Right atrium auricular region (tissue), 2 donors: ENCODE results near the gene STAT2. TPM values are rescaled to one million over a fixed set of nuclear protein-coding genes. Genes with fewer than 3 reads are reported as not detected.

Experiments used
- DNase-seq: peaks from one replicate; pipeline ENCODE4 v3.0.0-alpha.2; 2019; ENCODE audit warnings: low spot score
- H3K27ac ChIP-seq, 2 donors: fragments of 200-600 bp; sonication (generic); 1 replicate in 1 of 2; 2 replicates in 1 of 2; pipeline ENCODE4 v1.5.1; 2016 to 2019
- H3K27me3 ChIP-seq, 2 donors: fragments of 200-600 bp; sonication (generic); one replicate each; pipeline versions ENCODE4 v1.5.1 to v1.6.0; 2017 to 2019
- H3K36me3 ChIP-seq: fragments of 200-600 bp; sonication (generic); one replicate; pipeline ENCODE4 v1.5.1; 2016
- H3K4me1 ChIP-seq, 2 donors: fragments of 200-600 bp; sonication (generic); one replicate each; pipeline versions ENCODE4 v1.5.1 to v1.6.0; 2017 to 2019
- H3K4me3 ChIP-seq, 2 donors: fragments of 200-600 bp; sonication (generic); 1 replicate in 1 of 2; 2 replicates in 1 of 2; pipeline ENCODE4 v1.5.1; 2017 to 2019; ENCODE audit warnings: mild to moderate bottlenecking in 1 of 2, moderate library complexity in 1 of 2
- H3K9me3 ChIP-seq, 2 donors: fragments of 200-600 bp; sonication (generic); one replicate each; pipeline ENCODE4 v1.5.1; 2019
- CTCF ChIP-seq, 2 donors: fragments of 200-600 bp; sonication (generic); IDR thresholded peaks; one replicate each; pipeline ENCODE4 v1.5.1; 2019; ENCODE audit warnings: antibody characterized with exemption in 2 of 2
- total RNA-seq, 2 donors: library from RNA; depleted of rRNA; stranded (reverse); fragments of >200 nt; gene quantifications; one replicate each; pipeline ENCODE4 v1.1.0, GENCODE V29; 2016

The STAT2 gene
- total RNA-seq, 2 donors from 2014 or later: 28.3 to 41.0 TPM

GRCh38 chr12:56366948-56367347, 7.0 kb upstream of the STAT2 start:
- DNase-seq: no peak
- H3K4me3 ChIP-seq: no peak overlapping the region
- no peak overlapping the region for H3K27ac ChIP-seq
- no peaks in the 10 kb centered on the region for H3K27me3 ChIP-seq
- H3K36me3 ChIP-seq: no peaks in the 10 kb centered on the region
- no peak for TF ChIP-seq CTCF (IDR thresholded peaks at IDR 0.05)
- no peaks in the 10 kb centered on the region for H3K4me1 ChIP-seq
- no peaks in the 10 kb centered on the region for H3K9me3 ChIP-seq

- DNase-seq: no peak
Observed at GRCh38 chr12:56362130-56363059, 2.5 kb upstream of the STAT2 start, which contains the start of gene APOF. Gene APOF, minus strand, starts transcription at chr12:56362857. Its CDS starts 112 bp downstream, at chr12:56362745.

GRCh38 chr12:56361487-56362129, 1.7 kb upstream of the STAT2 start:
- DNase-seq: no peak
- H3K9me3 ChIP-seq: no peaks in the 10 kb centered on the region
- H3K27me3 ChIP-seq: no peaks in the 10 kb centered on the region
- H3K4me1 ChIP-seq: peaks cover 0 to 15% of the 10 kb centered on the region in 2 donors
- H3K27ac ChIP-seq: no peak overlapping the region
- no peak overlapping the region for H3K4me3 ChIP-seq
- no peaks in the 10 kb centered on the region for H3K36me3 ChIP-seq
- TF ChIP-seq CTCF (IDR thresholded peaks at IDR 0.05): no peak

More at GRCh38 chr12:56362130-56363059, 2.5 kb upstream of the STAT2 start, which contains the start of gene APOF:
- H3K36me3 ChIP-seq: no peaks in the 10 kb centered on the region
- H3K4me3 ChIP-seq: no peak within 1 kb of the TSS
- H3K27ac ChIP-seq: no peak within 1 kb of the TSS
- TF ChIP-seq CTCF (IDR thresholded peaks at IDR 0.05): no peak
- H3K9me3 ChIP-seq: no peaks in the 10 kb centered on the region
- no peaks in the 10 kb centered on the region for H3K27me3 ChIP-seq
- peaks cover 0 to 15% of the 10 kb centered on the region in 2 donors for H3K4me1 ChIP-seq

GRCh38 chr12:56358836-56359532, 923 bp downstream of the STAT2 start:
- Histone ChIP-seq H3K27me3 (no peaks in the 10 kb centered on the region), H3K4me1 (peaks cover 0 to 15% of the 10 kb centered on the region in 2 donors), H3K27ac (peak overlapping the region; percentile 89 to 92), H3K4me3 (peak overlapping the region; percentile 62 to 86), H3K9me3 (no peaks in the 10 kb centered on the region), H3K36me3 (peaks cover 25% of the 10 kb centered on the region)
- DNase-seq: no peak
- no peak for TF ChIP-seq CTCF (IDR thresholded peaks at IDR 0.05)

GRCh38 chr12:56351325-56351724, 8.6 kb downstream of the STAT2 start:
- Histone ChIP-seq H3K27ac (no peak overlapping the region), H3K4me3 (no peak overlapping the region), H3K36me3 (peaks cover 96% of the 10 kb centered on the region), H3K27me3 (no peaks in the 10 kb centered on the region), H3K9me3 (no peaks in the 10 kb centered on the region), H3K4me1 (no peaks in the 10 kb centered on the region)
- DNase-seq: no peak
- TF ChIP-seq CTCF (IDR thresholded peaks at IDR 0.05): no peak
